Measurements from ENCODE around the gene MRPL16.
"Not testable (repeated sequence)": the region's sequence is repeated elsewhere in the genome, so short reads cannot be mapped to it uniquely, and the experiment has no call there.

The MRPL16 gene

DNA sequence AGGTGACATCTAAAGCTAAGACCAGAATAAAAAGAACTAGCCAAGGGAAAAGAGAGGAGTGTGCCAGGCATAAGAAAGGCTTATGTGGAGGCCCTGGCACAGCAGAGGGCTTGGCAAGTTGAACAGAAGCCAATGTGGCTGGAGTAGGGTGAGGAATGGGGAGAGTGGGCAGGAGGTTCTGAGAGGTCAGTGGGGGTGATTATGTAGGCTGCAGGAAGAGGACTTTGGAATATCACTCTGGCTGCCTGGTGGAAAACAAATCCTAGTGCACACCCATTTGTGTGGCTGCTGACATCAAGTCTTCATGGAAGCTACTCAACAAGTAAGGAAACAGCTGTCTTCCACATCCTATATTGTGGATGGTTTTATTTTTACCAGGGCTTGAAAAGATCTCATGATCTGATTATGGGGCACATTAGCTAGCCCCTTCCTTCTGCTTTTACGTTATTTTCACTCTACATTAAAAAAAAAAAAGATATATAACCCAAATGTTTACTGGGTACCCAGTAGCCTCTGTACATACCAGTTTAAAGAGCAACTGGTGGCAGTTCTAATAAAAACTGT, 3.4 kb downstream of the MRPL16 start:
- no peak for DNase-seq

DNA sequence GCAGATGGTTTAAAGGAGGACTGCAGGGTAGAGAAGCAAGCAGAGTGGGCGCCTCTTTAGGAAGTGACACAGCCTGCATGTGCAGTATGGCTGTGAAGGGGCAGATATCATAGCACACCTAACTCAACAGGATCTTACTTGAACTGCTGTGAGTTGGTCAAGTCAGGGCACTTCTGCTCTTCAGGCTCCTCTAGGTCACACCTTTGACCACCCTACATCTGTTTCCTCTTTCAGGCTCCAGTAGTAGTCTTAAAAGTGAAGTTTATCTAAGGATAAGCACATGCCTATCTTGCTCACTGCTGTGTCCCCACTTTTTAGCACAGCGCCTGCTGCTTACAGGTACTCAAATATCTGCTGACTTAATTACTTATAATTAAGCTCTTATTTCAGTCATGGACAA, 6.5 kb downstream of the MRPL16 start:
- no peak for DNase-seq

DNA sequence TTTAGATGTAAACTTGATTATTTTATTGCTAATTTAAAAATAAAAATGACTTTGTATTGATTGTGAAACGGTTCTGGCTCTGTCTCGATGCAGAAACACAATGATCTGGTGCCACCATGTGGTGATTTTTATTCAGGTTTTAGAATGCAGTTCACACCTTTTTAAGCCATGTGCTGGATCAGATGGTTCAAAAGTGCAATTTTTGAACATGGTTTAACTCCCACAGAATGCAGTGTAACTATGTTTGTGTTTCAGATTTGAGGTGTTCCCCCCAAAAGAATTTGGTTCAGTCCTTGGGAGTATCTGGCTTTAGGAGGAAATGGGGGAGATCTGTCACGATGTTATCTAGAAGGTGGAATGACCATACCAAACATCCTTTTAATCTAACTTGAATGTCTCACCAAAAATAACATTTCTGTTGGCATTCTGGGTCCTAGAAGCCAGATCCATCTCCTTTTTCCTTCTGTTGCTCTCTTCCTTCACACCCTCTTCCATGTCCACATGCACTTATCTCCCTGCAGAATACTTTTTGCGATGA, 7.9 kb downstream of the MRPL16 start:
- peak; percentile 8 for DNase-seq

DNA sequence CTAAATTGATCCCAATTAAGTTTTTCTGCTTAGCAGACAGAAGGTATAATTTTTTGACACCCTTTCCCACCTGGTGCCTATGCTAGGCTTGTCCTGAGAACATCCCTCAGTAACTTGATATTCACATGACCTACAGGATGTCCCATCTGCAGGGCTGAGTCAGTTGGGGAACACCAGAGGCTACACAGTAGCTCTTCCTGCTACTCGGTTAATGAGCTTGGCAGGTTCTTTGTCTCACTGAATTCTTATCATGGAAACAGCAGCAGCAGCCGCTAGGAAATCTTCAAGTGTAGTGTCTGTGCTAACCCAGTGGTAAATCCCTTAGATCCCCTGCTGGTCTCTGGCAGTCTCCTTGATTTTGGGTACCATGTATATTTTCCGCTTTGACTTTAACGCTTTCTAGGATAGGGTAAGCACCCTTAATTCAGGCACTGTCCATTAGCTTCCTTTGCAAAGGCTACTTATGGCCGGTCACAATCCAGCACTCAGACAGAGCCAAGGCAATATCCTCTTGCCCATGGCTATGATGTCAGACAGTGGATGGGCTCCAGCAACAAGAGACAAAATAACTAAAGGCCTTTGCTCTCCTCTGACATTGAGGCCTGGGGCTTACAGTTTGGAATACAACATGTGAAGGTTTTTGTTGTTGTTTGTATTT, 8.5 kb downstream of the MRPL16 start:
- DNase-seq = no peak

DNA sequence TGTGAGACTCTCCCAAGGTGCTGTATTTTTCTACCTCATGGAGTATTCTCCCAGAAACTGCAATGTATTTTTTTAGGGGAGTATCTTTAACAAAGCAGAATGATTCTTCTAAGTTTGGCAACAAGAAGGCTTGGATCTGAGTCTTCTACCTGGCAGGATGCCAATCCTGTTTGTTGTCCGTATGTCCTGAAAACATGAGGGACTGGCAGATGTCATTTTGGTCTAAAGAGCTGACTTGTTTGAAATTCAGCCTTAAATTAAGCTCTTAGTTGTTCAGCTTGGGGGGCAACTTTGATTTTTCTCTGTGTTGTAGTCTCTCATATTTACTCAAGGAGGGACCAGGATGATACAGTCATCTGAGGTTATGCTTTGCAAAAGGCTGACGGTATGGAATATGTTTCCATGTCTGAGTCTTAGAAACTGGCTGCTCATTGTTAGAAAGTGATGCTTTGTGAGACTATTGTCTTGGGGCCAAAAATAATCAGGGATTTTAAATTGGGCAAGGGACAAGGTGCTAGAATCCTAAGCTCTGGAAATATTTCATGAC, 9.3 kb downstream of the MRPL16 start:
- DNase-seq = no peak

DNA sequence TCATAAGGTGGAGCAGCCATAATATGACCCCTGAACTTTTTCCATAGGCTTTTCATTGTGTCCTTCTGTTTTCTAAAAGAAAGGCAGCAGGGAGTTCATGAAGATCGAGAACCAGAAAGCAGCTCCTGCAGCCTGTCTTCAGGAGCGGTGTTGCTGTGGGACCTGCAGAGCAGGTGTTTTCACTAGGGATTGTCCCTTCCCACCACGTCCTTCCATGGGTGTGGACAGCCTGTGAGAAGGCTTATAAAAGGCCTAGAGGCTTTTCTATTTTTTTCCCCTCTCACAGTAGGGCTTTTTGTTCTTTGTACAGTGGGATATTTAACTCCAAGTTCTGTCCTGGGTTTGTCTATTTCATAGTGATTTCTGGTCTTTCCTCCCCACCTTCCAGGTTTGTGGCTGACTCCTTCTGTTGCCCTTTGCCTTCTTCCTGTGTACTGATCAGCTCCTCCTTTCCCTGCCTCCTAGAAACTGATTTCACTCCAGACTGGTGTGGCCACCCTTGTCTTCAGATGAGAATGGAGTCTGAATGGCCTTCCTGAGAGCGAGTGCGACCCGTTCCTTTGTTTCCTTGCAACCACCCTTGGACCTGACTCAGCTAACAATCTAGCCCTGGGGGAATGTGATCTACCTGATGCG, 10.1 kb downstream of the MRPL16 start:
- DNase-seq = no peak

DNA sequence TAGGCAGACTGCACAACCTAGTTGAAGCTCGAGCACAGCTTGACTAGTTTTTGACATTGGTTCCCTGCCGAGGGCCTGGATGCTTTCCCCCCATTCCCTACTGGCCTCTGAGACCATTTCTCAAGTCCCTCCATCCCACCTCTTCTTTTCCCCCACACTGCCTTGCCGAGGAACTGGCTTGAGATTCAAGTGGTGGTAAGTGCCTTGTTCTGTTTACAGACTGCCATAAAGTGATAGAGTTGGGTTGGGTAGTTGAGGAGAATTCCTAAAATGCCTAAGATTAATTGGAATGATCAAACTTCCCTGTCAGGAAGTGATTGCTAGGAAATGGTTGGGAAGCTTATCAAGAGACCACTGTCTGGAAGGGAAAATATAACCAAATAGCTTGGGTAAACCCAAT, 16.2 kb downstream of the MRPL16 start:
- no peak for DNase-seq

DNA sequence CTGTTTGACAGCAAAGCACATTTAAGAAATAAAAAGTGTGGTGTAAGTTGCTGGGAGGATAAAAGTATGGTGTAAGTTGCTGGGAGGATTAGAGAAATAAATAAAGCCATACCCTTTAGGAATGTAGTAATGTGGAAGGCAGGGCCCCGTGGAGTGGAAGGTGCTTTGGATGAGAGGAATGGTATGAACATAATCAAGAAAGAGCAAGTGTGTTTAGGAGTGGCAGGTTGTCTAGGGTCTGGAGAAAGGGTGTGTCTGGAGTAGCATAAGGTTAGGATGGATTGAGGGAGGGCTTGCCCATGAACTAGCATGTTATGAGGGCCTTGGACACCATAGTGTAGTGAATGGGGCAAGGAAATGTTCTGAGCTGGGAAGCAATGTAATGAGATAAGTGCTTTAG, 18.1 kb downstream of the MRPL16 start:
- no peak for DNase-seq

DNA sequence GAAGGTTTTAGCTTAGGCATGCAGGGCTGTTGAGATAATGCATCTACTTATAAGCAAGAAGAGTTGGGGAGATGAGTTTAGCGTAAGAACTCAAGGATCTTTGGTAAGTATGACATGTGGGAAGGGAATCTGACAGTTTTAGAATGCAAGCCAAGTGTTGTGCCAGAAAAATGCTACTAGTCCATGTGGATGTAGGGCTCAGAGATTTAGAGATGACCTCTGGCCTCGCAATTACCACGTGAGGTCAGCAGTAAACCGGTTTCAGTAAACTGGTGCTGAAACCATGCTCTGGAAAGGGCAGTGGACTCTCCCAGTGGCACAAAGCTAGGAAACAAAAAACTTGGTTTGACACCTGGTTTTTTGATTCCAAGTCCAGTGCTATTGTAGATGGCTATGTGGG, 18.9 kb downstream of the MRPL16 start:
- no peak for DNase-seq

DNA sequence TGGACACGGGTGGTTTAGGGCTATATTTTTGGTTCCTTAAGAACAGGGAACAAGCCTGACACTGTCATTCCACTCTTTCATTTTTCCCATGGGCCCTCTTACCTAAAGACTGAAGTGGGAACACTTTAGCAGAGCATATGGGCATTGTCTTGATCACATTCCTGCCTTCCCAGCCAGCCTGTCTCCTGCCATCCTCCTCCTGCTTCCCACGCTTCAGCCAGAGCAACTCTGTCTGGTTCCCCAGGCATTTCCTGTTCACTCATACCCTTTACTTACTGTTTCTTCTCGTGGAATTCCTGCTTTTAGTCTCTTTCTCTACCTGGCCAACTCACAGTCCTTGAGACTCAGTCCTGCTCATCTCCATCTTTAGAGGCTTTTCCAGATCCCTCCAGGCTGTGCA, 22.8 kb downstream of the MRPL16 start:
- no peak for DNase-seq

DNA sequence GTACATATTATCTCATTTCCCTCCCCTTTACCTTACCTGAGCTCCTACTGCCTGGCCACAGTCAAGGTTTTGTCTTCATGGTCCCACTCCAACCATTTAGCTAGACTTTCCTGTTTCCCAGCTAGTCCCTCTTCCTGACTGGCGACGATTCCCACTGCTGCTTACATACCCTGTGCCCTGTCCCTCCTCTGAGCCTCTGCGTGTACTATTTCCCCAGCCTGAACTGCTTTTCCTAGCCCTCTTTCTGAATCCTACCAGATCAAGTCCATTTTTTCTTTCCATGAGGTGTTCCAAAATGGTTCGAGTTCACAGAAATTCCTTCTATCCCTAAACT, 23.4 kb downstream of the MRPL16 start:
- no peak for DNase-seq

DNA sequence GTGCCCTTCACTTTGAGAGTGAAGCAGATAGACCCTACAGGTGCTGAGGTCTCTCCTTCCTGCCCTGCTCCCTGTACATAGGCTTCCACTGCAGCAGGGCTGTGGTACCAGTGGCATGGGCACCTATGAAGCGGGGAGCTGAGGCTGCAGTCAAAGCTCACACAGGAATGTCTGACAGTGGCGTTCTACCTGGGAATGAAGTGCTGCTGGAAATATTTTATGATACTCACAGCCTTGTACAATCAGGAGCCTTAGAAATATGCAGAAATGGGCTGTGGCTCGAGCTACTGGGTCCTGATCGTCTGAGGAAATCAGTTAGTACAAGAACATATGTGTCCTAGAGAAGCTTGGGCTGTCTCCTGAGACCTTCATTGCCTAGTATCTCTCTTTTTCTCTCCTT, 24.8 kb downstream of the MRPL16 start:
- DNase-seq = no peak

DNA sequence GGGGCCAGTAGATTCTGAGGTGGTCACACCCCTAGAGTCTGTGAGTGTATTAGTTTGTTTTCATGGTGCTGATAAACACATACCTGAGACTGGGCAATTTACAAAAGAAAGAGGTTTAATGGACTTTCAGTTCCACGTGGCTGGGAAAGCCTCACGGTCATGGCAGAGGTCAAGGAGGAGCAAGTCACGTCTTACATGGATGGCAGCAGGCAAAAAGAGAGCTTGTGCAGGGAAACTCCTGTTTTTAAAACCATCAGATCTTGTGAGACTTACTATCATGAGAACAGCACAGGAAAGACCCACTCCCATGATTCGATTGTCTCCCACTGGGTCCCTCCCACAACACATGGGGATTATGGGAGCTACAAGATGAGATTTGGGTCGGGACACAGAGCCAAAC, 26.1 kb downstream of the MRPL16 start:
- DNase-seq = not testable (repeated sequence)

DNA sequence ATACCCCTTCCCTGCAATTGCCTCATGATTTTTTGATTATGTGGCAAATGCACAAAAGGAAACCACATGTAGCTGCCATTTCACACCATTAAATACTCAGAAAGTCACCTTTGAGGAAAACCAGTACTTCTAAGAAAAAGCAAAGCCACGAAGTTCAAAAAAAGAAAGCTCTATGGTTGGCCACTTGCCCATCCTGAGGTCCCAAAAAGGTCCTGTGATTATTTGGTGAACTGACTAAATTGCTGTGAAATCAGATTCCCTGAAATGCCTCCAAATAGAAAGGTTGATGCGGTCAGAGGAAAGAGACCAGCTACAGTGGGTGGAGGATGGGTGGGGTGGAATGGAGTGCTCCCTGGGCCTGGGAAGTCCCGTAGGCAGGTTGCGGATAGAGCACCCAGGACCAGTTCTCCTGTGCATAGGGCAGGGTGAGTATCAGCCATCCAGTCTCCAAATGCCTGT, 26.9 kb downstream of the MRPL16 start:
- no peak for DNase-seq

DNA sequence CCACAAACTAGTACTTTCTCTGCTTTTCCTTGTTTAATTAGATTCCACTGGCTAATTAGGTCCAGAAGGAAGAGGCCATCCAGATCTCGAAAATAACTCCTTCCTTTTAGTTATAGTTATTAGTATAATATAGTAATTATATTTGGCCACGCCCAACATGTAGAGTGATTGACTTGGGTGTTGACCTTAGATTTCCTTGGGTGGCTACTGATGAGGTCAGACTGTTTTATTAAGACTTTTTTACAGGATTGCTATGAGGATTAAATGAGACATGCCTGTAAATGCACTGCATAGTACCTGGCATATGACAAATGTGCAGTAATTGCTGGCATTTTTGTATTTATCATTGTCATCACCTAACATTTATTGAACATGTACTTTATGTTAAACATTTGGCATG, 28.5 kb downstream of the MRPL16 start:
- no peak for DNase-seq

DNA sequence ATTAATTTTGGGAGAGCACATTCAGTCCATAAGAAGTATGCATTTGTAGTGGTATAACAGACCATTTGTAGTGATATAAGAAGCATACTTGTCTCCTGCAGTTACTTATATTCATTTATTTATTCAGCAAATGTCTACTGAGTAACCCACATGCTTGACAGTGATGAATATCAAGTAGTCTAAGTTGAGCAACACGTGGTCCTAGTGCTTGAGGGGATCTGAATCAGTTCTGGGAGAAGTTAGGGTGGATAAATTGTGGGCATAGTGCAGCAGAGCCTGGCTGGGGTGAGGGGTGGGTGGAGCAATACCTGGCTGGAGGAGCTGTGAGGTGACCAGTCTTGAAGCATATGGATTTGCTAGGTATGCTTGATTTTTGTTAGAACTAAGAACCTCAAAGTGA, 31.1 kb downstream of the MRPL16 start:
- DNase-seq = no peak

DNA sequence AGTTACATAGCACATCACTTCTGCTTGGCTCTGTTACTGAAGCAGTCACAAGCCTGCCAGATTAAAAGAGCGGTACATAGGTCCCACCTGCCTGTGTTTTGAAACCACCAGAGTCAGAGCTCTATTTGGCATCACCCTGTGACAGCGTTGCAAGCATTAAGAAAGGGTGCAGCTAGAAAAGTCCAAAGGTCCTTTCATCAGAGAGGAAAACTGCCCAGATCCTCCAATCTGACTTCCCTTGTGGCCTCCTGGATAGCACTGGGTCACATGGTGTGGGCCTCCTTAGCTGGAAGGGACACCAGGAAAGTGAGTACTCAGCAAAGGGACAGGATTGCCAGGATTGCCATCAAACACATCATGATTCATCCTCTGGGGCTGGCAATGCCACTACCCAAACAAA, 32.5 kb downstream of the MRPL16 start:
- DNase-seq = no peak

DNA sequence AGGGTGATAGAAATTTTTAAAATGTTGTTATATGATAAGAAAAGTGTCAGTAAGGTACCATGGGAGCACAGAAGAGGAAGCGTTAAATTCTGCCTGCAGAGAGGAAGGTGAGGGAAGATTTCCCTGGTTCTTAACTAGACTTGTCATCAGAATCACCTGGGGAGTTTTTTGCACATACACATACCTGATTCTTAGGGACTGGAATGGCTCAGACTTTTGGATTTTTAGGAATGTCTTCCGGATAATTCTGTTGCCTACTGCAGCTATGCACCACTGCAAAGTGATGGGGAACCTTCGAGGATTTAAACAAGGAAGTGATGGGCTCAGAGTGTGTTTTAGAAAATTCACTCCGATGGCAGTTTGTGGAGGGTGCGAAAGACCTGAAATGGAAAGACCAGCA, 33.5 kb downstream of the MRPL16 start:
- DNase-seq = no peak

DNA sequence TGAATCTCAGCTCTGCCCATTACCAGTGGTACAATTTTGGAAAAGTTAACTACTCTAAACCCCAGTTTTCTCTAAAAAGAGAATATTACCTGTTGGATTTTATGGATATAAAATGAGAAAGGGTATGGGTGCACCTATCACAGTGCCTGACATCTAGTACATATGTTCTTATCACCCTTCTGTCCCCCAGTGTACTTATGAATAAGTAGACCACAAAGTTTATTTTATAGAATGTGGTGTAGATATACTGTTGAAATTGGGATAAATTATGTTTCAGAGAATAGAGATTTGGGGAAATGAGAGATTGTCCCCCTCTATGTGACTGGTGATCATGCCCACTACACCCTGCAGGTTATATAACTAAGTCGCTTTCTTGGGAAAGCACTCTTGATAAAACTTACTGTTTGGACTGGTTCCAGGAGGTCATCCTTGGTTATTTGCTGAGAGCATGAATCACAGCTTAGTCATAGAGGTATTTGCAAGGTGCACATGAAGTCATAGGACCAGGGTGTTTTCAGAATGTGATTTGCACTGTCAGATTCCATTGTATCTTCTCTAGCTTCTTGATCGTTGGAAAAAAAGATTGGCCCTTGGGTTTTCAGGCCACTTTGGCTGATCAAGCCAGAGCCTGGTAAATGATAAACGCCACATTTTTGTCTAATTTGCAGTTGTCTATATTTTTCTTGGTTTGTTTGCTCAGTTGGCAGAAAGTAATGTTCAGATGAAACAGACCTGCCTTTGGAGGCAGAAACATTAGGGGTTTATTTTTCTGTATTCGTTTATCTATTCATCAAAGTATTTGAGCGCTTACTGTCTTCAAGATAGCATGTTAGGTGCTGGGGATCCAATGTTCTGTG, 34.1 kb downstream of the MRPL16 start:
- no peak for DNase-seq

DNA sequence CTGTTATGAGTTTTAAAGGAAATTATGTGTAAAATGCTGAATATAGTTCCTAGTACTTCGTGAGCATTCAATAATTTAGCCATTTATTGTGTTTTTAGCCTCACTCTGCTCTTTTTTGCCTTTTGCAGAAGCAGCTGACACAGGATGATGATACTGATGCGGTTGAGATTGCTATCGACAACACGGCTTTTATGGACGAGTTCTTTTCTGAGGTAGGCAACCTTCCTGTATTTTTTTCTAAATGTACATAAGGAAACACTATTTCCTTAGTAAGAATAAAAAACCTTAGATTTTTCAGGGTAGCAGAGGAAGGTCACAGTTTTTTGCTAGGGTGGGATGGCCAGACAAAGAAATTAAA, 37.5 kb downstream of the MRPL16 start:
- DNase-seq = no peak

DNA sequence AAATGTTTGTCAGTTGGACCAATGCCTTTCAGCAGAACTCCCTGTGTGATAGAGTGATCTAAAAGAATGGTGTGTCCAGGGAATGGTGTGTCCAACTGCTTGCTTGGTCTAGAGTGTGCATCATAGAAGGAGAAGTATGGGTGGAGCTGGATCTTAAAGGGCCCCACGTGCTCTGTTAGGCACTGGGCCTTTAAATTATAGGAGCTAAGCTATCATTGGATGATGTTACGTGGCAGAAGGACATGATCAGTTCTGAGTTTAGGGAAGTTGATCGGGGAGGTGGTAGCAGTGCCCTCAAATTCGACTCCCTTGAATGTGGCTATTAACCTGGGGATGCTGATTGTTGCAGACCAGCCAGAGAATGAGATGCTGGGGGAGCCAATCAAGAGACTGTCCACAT, 39.0 kb downstream of the MRPL16 start:
- DNase-seq = no peak

DNA sequence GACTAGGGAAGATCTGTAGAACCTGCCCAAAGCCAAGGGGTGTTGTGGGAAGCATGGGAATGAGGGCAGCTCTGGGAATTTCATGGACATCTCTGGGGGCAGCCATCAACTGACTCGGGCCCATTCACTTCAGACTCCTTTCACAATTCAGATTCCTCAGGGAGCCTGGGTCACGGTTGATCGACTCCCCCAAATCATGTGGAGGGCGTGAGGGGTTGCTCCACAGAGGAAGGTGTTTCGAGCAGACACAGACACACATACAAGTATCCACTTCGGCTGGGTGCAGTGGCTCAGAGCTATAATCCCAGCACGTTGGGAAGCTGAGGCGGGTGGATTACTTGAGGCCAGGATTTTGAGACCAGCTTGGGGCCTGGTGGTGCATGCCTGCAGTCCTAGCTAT, 39.7 kb downstream of the MRPL16 start:
- DNase-seq = no peak

DNA sequence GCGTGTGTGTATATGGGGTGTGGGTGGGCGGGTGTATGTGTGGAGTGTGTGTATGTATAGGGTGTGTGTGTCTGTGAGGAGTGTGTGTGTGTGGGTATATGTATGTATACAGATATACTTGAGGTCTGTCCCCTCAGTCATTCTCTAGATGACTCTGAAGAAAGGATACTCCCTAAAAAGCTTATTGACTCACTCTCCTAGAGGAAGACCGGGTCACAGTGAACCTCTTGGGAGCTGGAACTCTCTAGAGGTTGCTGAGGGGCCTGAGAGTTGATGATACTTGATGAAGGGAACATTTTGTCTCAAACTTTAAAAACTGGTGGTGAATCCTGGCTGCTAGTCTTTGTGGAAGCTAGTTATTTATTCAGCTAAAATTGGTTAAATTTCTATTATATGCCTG, 40.3 kb downstream of the MRPL16 start:
- no peak for DNase-seq
